Left cardiac atrium (tissue), 4 donors: ENCODE measurements around the gene CDK8. TPM values are rescaled to one million over a fixed set of nuclear protein-coding genes. Genes with fewer than 3 reads are reported as not detected.
A peak's percentile ranks its signal among the peaks of the same experiment; 100 is the strongest.

Source experiments
- ATAC-seq, 2 donors: fragments of 200-7000 bp; cut with Tn5 transposase; one replicate each; pipeline ENCODE4 v1.9.1; 2020; ENCODE audit warnings: mild to moderate bottlenecking in 2 of 2, moderate library complexity in 2 of 2
- DNase-seq: peaks from one replicate; pipeline ENCODE4 v3.0.0-alpha.2; 2020
- intact Hi-C, 2 donors: fragments of 100-400 bp; cut with DNase I; formaldehyde crosslinking; loops; one replicate each; pipeline versions ENCODE4 v1.14.1 to v1.15.1; 2022 to 2023
- total RNA-seq, 2 donors: library from RNA; stranded (reverse); fragmentation: NEBNext Ultra II Directional; extraction: Animal tissue kit (Norgen Biotek cat#: 25700); gene quantifications; one replicate each; pipeline ENCODE4 v1.2.1, GENCODE V29; 2021
- donor health status: DM: no; HTN: yes; CAD: no.
- donor health status: DM: no; HTN: yes; CAD: no; lungs with severe emphysema.
- donor health status: DM: yes; HTN: yes; CAD: no.
- donor health status: Dilated cardiomyopathy.

Gene CDK8
- total RNA-seq, 2 donors from 2014 or later: 9.2 to 10.5 TPM

- intact Hi-C loops: no loop called here
- DNase-seq (no peak), ATAC-seq (no peak)
Measured at GRCh38 chr13:26422036-26422435, 168.1 kb downstream of the CDK8 start.

GRCh38 chr13:26423629-26424028 is 169.7 kb downstream of the CDK8 start:
- peak; percentile 78 to 80 for ATAC-seq
- peak; percentile 44 for DNase-seq
- intact Hi-C loops: no loop called here

DNA sequence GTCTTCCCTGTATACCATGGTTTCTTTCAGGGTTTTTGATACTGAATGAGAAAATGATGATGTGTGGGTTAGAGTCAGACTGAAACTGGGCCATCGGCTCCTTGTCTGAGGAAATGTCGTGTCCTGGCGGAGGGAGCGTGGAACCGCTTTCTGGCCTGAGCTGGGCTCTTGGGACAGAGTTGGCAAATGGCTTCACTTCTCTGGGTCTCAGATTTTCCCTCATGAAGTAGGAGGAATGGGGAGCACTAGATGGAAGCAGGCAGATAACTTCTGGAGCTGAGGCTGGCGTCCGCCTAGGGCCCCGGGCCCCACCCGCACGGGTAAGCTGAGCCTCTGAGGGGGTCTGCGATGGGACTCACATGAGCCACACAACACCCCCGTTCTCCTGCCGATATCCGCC is 170.3 kb downstream of the CDK8 start:
- ATAC-seq: peak; percentile 56 to 76
- DNase-seq: peak; percentile 42
- intact Hi-C loops: no loop called here

DNA sequence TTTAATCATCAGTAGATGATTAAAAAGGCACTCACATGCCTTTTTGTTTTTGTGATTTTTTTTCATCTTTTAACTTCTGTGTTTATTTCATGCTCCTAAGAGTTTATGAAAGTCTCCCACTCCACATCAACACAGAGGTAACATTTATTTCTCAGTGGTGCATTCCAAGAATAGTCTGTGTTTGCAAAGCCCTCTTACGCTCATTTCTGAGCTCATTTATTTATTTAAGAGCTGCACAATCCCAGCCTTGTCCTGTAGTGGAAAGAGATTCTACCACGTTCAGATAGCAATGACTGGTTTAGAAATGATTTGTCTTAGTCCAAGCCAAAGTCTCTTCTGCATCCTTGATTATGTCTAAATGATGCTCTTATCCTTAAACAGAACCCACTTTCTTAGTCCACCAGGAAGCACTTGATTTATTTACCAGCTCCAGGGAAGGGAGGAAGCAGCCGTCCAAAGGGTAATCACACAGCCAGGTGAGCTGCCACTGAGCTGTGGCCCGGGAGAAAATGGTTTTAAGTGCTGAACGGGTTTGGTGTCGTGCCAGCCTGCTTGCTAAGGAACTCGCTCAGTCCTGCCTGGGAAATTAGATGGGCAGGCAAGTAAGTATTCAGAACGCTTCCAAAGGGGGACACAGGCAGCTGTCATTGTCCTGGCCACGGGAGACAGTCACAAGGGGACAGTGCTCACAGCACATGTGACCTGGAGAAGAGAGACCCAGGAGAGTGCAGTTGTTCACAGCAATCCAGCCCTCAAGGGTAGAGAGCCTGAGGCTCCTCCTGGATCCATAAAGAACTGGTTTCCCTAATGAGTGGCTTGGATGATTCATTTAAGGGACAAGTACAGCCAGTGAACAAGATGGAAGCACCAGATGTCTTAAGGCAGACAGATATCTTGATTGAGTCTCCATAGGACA is 171.8 kb downstream of the CDK8 start:
- DNase-seq (peak; percentile 28), ATAC-seq (peak in 1 of 2 donors; percentile 81)
- intact Hi-C loops: no loop called here

GRCh38 chr13:26433776-26434175 is 179.8 kb downstream of the CDK8 start:
- no peak for ATAC-seq
- DNase-seq: no peak
- intact Hi-C loops: no loop called here

DNA sequence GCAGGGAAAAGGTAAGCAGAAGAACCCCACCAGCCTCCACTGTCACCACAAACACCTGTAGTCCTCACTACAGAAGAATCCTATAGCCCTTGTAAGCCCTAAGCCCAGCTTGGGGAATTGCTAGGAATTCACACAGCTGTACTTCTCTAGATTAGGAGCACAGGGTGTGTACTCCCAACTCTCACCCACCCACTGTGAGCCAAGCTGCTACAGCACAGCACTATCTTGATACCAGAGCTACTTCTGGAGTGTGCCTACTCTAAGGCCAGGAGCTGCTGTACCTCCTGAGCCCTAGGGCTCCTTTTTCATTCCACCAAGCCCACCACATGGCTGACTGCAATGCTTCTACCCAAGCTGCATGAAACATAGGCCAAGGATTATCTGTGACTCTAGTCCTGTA is 181.2 kb downstream of the CDK8 start:
- ATAC-seq (no peak), DNase-seq (no peak)
- intact Hi-C loops: no loop called here

- intact Hi-C loops: no loop called here
- ATAC-seq: no peak
Measured at GRCh38 chr13:26435646-26436045, 181.7 kb downstream of the CDK8 start.

DNA sequence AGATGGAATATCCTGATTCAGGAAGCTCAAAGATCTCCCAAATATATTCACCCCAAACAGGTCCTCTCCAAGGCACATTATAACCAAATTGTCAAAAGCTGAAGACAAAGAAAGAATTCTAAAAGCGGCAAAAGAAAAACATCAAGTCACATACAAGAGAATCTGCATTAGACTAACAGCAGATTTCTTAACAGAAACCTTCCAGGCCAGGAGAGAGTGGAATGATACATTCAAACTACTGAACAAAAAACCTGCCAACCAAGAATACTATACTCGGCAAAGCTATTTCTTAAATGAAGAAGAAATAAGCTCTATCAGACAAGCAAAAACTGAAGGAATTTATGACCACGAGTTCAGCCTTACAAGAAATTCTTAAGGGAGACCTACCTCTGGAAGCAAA is 183.0 kb downstream of the CDK8 start:
- intact Hi-C loops: no loop called here

More at GRCh38 chr13:26435646-26436045, 181.7 kb downstream of the CDK8 start:
- DNase-seq: no peak

DNA sequence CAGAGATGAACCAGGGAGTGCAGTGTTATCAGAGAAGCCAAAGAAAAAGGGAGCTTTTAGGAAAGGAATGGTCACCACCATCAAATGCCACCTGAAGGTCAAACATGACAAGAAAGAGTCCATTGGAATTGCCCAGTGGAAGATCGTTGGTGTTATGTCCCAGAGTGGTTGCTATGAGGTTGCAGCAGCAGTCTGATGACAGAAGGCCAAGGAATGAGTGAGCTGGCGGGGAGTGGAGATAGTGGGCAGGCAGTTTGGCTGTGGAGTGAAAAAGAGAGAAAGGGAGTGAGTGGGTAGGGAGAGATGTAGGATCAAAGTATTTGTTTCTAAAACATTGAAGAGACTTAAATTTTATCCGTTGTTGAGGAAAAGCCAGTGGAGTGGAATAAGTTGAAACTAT is 186.2 kb downstream of the CDK8 start:
- DNase-seq (no peak), ATAC-seq (peak in 1 of 2 donors; percentile 57)
- intact Hi-C loops: no loop called here

More for the DNA sequence above, 183.0 kb downstream of the CDK8 start:
- ATAC-seq (no peak), DNase-seq (no peak)

- no peak for ATAC-seq
- DNase-seq: no peak
- intact Hi-C loops: no loop called here
Measured at GRCh38 chr13:26441476-26441875, 187.5 kb downstream of the CDK8 start.

GRCh38 chr13:26442541-26442940 is 188.6 kb downstream of the CDK8 start:
- intact Hi-C loops: no loop called here
- peak in 1 of 2 donors; percentile 96 for ATAC-seq
- no peak for DNase-seq

DNA sequence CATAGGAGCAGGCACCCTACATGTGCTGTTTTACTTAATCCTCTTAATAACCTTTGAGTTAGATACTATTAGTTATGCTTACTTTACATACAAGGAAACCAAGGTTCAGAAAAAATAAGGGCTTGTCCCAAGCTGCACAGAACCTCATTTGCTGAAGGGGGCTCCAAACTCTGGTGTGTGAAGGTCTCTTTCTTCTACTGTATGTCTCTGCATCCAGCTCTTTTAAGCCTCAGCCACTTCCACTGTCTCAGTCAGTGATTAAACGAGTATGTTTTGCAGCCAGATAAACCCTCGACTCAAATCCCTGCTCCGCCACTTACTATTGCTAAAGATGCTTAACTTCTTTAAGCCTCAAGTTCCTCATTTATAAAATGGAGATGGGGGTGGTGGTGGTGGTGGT is 191.2 kb downstream of the CDK8 start:
- intact Hi-C loops: no loop called here
- ATAC-seq: no peak
- no peak for DNase-seq

- intact Hi-C loops: no loop called here
- ATAC-seq: no peak
- DNase-seq: no peak
Measured at GRCh38 chr13:26446751-26447150, 192.8 kb downstream of the CDK8 start.

DNA sequence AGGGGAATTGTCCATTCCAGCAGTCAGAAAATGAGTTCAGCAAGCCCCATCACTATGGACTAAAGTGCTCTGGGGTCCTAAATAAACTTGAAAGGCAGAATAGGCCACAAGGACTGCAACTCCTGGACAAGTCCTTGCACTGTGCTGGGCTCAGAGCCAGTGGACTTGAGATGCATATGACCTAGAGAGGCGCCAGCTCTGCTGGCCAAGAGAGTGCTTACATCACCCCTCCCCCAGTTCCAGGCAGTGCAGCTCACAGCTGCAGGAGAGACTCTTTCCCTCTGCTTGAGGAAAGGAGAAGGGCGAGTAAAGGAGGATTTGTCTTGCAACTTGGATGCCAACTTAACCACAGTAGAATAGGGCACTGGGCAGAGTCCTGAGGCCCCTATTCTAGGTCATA is 194.1 kb downstream of the CDK8 start:
- intact Hi-C loops: no loop called here
- DNase-seq: no peak
- ATAC-seq: no peak

DNA sequence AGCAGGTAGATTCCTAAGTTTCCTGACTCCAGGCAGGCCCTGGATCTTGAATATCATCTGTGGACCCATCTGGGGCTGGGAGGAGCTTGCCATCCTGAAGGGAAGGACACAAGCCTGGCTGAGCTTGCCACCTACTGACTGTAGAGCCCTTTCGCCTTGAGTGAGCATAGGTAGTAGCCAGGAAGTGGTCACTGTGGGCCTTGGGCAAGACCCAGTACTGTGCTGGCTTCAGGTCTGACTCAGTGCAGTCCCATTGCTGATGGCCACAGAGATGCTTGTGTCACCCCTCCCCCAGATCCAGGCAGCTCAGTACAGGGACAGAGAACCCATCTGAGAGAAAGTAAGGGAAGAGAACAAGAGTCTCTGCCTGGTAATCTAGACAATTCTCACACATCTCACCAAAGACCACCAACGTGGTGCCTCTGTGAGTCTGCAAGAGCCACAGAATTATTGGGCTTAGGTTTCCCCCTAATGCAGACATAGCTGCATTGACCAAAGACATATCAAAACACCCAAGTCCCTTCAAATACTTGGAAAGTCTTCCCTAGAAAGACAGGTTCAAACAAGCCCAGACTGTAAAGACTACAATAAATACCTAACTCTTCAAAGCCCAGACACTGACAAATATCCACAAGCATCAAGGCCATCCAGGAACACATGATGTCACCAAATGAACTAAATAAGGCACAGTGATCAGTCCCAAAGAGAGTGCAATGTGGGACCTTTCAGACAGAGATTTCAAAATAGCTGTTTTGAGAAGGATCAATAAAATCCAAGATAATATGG is 195.3 kb downstream of the CDK8 start:
- ATAC-seq (no peak), DNase-seq (no peak)
- intact Hi-C loops: no loop called here

Other genes starting within 250 kb of the CDK8 start
- under 1 TPM; 0.15 to 0.65 TPM for gene SHISA2, start 202.1 kb upstream of the CDK8 start, total RNA-seq
- 10 to 100 TPM; 20.5 to 28.0 TPM for gene RNF6, start 31.8 kb upstream of the CDK8 start, total RNA-seq